Ammon's horn (tissue), 1 donor: ENCODE results near the gene CDK5RAP1.
"Not testable (repeated sequence)": the region's sequence is repeated elsewhere in the genome, so short reads cannot be mapped to it uniquely, and the experiment has no call there.

Source experiments
- DNase-seq: peaks from one replicate; pipeline ENCODE4 v3.0.0-alpha.2; 2016; ENCODE audit warnings: low spot score

CDK5RAP1 gene

GRCh38 chr20:33419140-33419974, 18.0 kb upstream of the CDK5RAP1 start:
- no peak for DNase-seq

DNA sequence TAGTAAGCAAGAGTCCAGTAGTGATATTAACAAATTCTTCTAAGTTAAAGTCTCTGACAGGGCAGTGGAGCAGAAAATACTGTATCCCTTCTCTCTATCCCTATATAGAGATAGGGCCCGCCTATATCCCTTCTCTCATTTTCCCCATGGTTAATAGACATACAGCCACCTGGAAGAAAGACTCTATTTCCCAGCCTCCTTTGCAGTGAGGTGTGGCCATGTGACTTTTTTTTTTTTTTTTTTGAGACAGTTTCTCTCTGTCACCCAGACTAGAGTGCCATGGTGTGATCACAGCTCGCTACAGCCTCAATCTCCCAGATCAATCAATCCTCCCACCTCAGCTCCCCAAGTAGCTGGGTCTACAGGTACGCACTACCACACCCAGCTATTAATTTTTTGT, 16.7 kb upstream of the CDK5RAP1 start:
- DNase-seq, result no peak

DNA sequence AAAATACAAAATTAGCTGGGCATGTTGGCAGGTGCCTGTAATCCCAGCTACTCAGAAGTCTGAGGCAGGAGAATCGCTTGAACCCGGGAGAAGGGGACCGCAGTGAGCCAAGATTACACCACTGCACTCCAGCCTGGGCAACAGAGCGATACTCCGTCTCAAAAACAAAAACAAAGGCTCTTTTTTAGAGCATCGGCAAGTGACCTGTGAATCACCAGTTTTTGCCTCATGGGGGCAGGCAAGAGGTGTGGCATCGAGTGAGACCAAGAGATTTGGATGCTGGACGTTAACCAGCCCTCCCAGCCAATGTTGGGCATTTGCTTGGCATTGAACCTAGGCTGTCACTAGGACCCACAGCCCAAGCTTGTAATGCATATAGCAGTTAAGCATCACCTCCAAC, 14.6 kb upstream of the CDK5RAP1 start:
- DNase-seq, result peak; percentile 76

DNA sequence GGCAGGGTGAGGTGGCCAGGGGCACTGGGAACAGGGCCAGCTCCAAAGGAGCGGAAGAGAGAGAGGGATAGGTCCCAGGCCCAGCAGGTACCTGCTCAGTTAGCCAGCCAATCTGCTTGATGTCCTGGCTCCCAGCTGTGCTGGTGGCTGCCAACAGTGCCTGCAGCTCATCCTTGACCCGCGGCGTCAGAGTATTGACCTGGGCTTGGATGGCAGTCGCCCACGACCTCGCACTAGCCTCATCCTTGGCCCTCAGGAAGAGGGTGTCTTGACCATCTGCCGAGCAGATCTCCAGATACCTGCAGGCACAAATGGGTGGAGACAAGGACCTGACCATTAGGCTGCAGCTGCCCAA, 11.1 kb upstream of the CDK5RAP1 start:
- DNase-seq, result no peak

DNA sequence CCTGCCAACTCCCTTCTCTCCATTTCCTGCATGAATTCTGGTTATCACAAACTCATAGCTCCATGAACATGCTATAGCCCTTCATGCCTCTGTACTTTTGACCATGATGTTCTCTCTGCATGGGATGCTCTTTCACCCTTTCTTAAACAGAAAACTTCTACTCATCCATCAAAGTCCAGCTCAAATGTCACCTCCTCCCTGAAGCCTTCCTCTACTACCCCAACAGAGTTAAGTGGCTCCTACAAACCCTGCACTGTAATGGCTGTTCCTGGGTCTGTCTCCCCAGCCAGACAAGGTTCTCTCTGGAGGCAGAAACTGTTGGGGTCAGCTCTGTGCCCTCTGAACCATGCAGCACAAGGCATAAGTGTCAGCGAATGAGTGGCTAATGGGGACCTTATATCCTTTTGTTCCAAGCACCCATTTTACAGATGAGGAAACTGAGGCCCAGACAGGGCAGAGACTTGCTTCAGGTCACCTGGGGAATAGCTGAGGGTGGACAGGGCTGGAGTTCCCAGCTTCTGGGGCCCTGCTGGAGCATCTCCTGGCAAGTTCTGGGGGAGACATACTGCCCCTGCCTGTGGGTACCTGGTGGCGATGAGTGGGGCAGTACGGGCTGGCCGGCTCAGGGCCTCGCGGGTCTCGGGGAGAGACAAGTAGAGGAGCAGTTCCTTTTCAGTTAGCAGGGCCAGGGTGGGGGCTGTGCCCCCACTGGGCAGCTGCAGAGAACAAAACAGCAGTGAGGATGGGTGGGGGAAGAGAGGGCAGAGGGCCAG, 10.6 kb upstream of the CDK5RAP1 start:
- DNase-seq, result no peak

DNA sequence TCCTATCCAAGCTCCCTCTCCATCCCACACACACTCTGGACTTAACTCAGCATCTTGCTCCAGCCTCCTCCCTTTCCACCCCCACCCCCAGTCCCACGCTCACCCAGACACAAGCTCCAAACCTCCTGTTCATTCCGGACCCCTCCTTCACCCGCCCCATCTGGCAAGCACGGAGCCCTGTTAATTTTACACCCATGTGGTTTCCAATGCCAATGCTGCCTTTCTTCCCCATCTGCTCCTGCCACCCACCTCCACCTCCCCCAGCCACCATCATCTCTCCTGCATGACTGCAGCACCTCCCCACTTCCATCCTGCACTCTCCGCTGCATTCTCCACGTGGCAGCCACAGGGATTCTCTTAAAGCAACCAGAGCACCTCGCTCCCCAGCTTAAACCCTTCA, 9.9 kb upstream of the CDK5RAP1 start:
- DNase-seq, result peak; percentile 81

GRCh38 chr20:33410081-33410742, 8.9 kb upstream of the CDK5RAP1 start:
- no peak for DNase-seq

GRCh38 chr20:33408716-33409654, 7.7 kb upstream of the CDK5RAP1 start:
- DNase-seq, result peak; percentile 40

GRCh38 chr20:33408313-33408712, 7.0 kb upstream of the CDK5RAP1 start:
- no peak for DNase-seq

- no peak for DNase-seq
These were observed 6.5 kb upstream of the CDK5RAP1 start for GRCh38 chr20:33407796-33408195.

- DNase-seq, result no peak
These were observed 5.9 kb upstream of the CDK5RAP1 start for GRCh38 chr20:33407251-33407650.

DNA sequence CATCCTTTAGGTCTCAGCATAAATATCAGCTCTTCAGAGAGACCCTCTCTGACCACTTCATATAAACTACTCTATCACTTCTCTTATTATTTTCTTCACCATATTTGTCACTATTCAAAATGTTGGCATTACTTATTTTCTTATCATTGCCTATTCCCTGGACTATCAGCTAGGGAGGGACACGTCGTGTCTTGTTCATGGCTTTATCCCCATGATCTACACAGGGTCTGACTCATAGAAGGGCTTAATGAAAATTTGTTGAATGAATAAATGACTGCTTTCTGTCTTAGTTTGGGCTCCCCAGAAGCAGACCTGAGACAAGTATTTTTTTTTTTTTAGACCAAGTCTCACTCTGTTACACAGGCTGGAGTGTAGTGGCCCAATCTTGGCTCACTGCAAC, 3.0 kb upstream of the CDK5RAP1 start:
- DNase-seq, result no peak

- DNase-seq, result no peak
These were observed 626 bp upstream of the CDK5RAP1 start for GRCh38 chr20:33401921-33402369.

GRCh38 chr20:33400812-33401183, 521 bp downstream of the CDK5RAP1 start:
- DNase-seq, result no peak

- DNase-seq, result no peak
These were observed 1.4 kb downstream of the CDK5RAP1 start for GRCh38 chr20:33399924-33400323.

GRCh38 chr20:33394718-33395117, 6.6 kb downstream of the CDK5RAP1 start:
- no peak for DNase-seq

DNA sequence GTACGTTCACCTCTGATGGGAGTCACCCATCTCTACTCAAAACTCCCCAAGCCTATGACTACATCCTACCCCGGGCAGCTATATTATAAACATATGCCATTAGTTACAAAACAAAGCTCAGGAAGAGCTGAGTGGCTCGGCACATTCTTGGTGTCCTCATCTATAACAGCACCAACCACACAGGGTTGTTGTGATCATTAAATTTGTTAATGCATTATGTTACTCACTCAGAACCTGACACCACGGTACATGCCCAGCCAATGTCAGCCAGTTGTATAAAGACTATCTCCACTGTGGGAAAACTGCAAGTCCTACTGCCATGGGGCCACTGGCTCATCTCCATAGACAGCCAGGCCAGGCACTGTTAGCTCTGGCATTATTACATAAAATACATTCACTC, 7.7 kb downstream of the CDK5RAP1 start:
- DNase-seq, result no peak

DNA sequence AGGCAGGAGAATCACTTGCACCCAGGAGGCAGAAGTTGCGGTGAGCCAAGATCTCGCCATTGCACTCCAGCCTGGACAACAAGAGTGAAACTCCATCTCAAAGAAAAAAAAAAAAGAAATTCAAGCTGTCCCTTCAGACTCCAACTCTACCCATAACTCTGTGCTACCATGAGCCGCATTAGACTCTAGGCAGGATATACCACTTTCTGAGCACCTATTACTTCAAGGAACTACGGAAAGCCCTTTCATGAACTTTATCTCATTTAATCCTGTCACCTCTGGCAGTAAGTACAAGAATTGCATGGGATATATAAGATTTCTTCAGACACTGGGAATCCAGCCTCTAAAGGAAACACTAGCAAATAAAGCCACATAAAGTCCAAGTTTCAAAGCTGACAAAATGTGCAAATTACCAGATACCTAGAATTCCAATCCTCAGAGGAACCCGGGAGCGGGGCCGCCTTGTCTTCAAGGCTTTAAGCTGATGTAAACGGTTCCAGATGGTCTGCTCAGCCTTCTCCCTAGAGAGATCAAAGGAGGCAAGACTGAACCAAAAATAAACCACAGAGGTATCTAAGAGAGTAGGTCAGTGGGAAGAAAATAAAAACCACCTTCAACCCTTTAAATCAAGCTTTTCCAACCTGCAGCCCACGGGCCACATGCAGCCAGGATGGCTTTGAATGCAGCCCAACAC, 9.4 kb downstream of the CDK5RAP1 start:
- no peak for DNase-seq

GRCh38 chr20:33389326-33389725, 12.0 kb downstream of the CDK5RAP1 start:
- not testable (repeated sequence) for DNase-seq

DNA sequence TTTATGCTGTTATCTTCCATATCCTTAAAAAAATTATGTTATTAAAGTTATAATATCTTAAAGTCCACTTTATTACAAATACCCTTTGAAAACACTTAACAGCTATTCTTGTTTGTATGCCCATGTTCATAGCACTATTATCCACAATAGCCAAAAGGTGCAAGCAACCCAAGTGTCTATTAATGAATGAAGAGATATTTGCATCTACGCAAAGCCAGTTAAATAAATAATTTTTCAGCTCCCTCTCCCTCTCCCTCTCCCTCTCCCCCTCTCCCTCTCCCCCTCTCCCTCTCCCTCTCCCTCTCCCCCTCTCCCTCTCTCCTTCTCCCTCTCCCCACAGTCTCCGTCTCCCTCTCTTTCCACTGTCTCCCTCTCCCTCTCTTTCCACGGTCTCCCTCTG, 13.1 kb downstream of the CDK5RAP1 start:
- DNase-seq, result no peak

DNA sequence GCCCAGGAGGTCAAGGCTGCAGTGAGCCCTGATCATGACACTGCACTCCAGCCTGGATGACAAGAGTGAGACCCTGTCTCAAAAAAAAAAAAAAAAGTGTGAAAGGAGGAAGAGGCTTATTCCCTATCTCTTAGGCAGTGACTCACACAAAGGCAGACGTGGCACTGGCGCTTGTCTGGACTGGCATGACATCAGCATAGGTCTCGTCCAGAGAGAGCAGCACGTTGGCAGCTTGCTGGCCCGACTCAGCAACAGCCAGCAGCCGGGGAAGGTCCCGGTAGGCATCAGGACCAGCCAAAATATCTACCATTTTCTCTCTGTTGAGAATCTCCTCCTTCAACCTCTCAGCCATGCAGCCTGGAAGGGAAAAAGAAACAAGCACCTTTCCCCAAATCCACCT, 14.1 kb downstream of the CDK5RAP1 start:
- no peak for DNase-seq
